Measurements from ENCODE around the gene RBFOX2. TPM values are rescaled to one million over a fixed set of nuclear protein-coding genes. Genes with fewer than 3 reads are reported as not detected.

Gene RBFOX2
- total and polyA plus RNA-seq, 2 donors (not counting 3 experiments of a cell fraction or from before 2014, with no cell fraction given), result 125 to 142 TPM

GRCh38 chr22:35896111-35896705, 132.4 kb downstream of the RBFOX2 start:
- no peak for FAIRE-seq
- ChIA-PET CTCF (interaction anchor here (0.9 kb wide), 1 partner anchor 13 kb away, joined by 3 read pairs; no protein-coding TSS in a partner anchor), POLR2A (no interaction called here)
- H3K4me1 ChIP-seq (ENCODE audit: control insufficient read depth, extremely low read depth, insufficient read depth, low read length), result peaks cover 38% of the 10 kb centered on the region
- H3K27ac ChIP-seq (ENCODE audit: insufficient read depth, low read depth, low read length), result no peak overlapping the region
- no peak overlapping the region for H3K4me3 ChIP-seq (replicated peaks in 1 of 3; ENCODE audit: insufficient read depth in 1 of 3, low read depth in 1 of 3, low read length in 3 of 3)
- no TSS peak for BruUV-seq (replicated peaks)
- no peak for TF ChIP-seq MYC (IDR thresholded peaks at IDR 0.05; ENCODE audit: low read depth, low read length)
- TF ChIP-seq CTCF (IDR thresholded peaks at IDR 0.05; ENCODE audit: extremely low read depth in 1 of 2, insufficient read depth in 1 of 2, low read depth in 1 of 2, low read length in 2 of 2), result no peak
- no peak for TF ChIP-seq EZH2 (IDR thresholded peaks at IDR 0.05; ENCODE audit: borderline replicate concordance, low read depth, low read length, severe bottlenecking)
- no peak for TF ChIP-seq GATA2 (IDR thresholded peaks at IDR 0.05; ENCODE audit: insufficient read depth, insufficient read length, low read depth, low read length)
- TF ChIP-seq MAX (IDR thresholded peaks at IDR 0.05; ENCODE audit: insufficient read depth, insufficient read length), result no peak
- no peak for TF ChIP-seq JUN (IDR thresholded peaks at IDR 0.05; ENCODE audit: borderline replicate concordance, insufficient read depth, insufficient read length, low read depth)
- TF ChIP-seq POLR2A (IDR thresholded peaks at IDR 0.05; ENCODE audit: low read depth, low read length), result no peak
- no peak for TF ChIP-seq FOS (IDR thresholded peaks at IDR 0.05; ENCODE audit: borderline replicate concordance, insufficient read depth, low read length)
- no peak for TF ChIP-seq POLR2AphosphoS5 (IDR thresholded peaks at IDR 0.05; ENCODE audit: insufficient read depth, low read depth, low read length)
- dilution Hi-C loops (cut with MboI; ENCODE audit: extremely low pct_ligation_motif_present, low sequenced_read_pairs) (no loop called here), intact Hi-C loops (cut with micrococcal nuclease) (no loop called here)
- no peak overlapping the region for H3K4me2 ChIP-seq (ENCODE audit: insufficient read depth, low read length)
- H3K36me3 ChIP-seq (ENCODE audit: control insufficient read depth in 2 of 2, extremely low read depth in 1 of 2, insufficient read depth in 2 of 2, low read length in 2 of 2), result no peaks in the 10 kb centered on the region
- no peak overlapping the region for H2AFZ ChIP-seq (ENCODE audit: low read depth, low read length)
- H3K27me3 ChIP-seq (ENCODE audit: control insufficient read depth in 2 of 2, insufficient read depth in 2 of 2, low read length in 2 of 2), result no peaks in the 10 kb centered on the region
- peaks cover 4% of the 10 kb centered on the region for H4K20me1 ChIP-seq (replicated peaks; ENCODE audit: control insufficient read depth, extremely low read depth, insufficient read depth, low read length)
- H3K9ac ChIP-seq (replicated peaks; ENCODE audit: extremely low read depth, insufficient read depth, low read length), result no peak overlapping the region
- H3K79me2 ChIP-seq (ENCODE audit: control insufficient read depth, insufficient read depth, low read length), result peaks cover 29% of the 10 kb centered on the region
- H3K9me1 ChIP-seq (replicated peaks; ENCODE audit: control insufficient read depth, extremely low read depth, insufficient read depth, low read length), result no peaks in the 10 kb centered on the region
- no peak for DNase-seq (ENCODE audit: low read depth, low spot score)
- H3K9me3 ChIP-seq (replicated peaks; ENCODE audit: control insufficient read depth, insufficient read depth, low read length), result no peaks in the 10 kb centered on the region
